ENCODE measurements around the gene SLCO4A1. TPM values are rescaled to one million over a fixed set of nuclear protein-coding genes. Genes with fewer than 3 reads are reported as not detected.

SLCO4A1 gene
- total and polyA plus RNA-seq, 2 donors (not counting 3 experiments of a cell fraction or from before 2014, with no cell fraction given): 1.4 to 4.1 TPM

DNA sequence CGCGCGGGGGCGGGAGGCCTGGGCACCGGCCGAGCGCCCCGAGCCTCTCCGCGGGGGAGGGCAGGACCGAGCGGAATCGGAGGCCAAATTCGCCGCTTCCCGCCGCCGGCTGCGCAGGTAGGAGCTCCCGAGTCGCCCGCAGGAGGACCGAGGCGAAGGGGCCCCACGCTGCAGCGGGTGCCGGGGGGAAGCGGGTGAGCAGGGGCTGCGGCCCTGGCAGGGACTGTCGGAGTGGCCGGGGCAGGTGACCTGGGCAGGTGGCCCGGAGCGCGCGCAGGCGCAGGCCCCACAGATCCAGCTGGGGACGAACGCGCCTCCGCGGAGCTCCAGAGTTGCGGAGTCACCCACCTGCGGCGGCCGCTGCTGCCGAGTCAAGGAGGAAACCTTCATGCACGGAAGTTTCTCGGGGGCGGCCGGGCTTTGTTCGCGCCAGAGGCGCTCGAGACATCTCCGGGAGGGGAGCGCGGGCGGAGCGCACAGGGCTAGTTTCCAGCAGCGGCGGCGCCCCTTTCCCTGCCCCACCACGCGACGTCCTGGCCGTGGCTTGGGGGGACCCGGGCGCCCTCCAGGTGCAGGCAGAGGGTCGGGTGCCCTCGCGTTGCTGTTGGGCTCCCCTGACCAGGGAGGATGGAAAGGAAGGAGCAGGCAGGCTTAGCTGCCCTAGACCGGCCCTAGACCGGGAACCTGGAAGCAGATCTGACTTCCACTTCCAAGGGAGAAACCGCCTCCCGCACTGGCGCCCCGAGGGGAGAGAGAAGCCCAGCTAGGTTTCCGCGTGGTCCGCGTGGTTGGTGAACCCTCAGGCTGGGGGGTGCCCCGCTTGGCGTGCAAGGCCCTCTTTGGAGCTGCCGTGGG is 590 bp downstream of the SLCO4A1 start:
- Histone ChIP-seq H2AFZ (ENCODE audit: low read depth, low read length) (peak overlapping the region; percentile 67), H3K4me2 (ENCODE audit: insufficient read depth, low read length) (peak overlapping the region; percentile 77), H3K79me2 (ENCODE audit: control insufficient read depth, insufficient read depth, low read length) (no peaks in the 10 kb centered on the region), H3K4me3 (replicated peaks in 1 of 3; ENCODE audit: insufficient read depth in 1 of 3, low read depth in 1 of 3, low read length in 3 of 3) (peak overlapping the region; percentile 40 to 61 (median 45)), H4K20me1 (replicated peaks; ENCODE audit: control insufficient read depth, extremely low read depth, insufficient read depth, low read length) (no peaks in the 10 kb centered on the region), H3K27ac (ENCODE audit: insufficient read depth, low read depth, low read length) (no peak overlapping the region), H3K36me3 (ENCODE audit: control insufficient read depth in 2 of 2, extremely low read depth in 1 of 2, insufficient read depth in 2 of 2, low read length in 2 of 2) (no peaks in the 10 kb centered on the region), H3K27me3 (ENCODE audit: control insufficient read depth in 2 of 2, insufficient read depth in 2 of 2, low read length in 2 of 2) (peaks cover 0 to 1% of the 10 kb centered on the region in 2 experiments), H3K4me1 (ENCODE audit: control insufficient read depth, extremely low read depth, insufficient read depth, low read length) (peaks cover 4% of the 10 kb centered on the region), H3K9me3 (replicated peaks; ENCODE audit: control insufficient read depth, insufficient read depth, low read length) (no peaks in the 10 kb centered on the region), H3K9me1 (replicated peaks; ENCODE audit: control insufficient read depth, extremely low read depth, insufficient read depth, low read length) (no peaks in the 10 kb centered on the region), H3K9ac (replicated peaks; ENCODE audit: extremely low read depth, insufficient read depth, low read length) (no peak overlapping the region)
- FAIRE-seq (no peak), DNase-seq (ENCODE audit: low read depth, low spot score) (peak; percentile 27)
- BruUV-seq (replicated peaks): no TSS peak
- ChIA-PET CTCF (interaction anchor here (1.1 to 2.1 kb wide), 6 partner anchors 13 to 234 kb away, joined by 3 to 10 read pairs (median 6); no protein-coding TSS in a partner anchor), POLR2A (no interaction called here)
- no peak for TF ChIP-seq POLR2A (IDR thresholded peaks at IDR 0.05; ENCODE audit: low read depth, low read length)
- no peak for TF ChIP-seq MYC (IDR thresholded peaks at IDR 0.05; ENCODE audit: low read depth, low read length)
- dilution Hi-C loops (cut with MboI; ENCODE audit: extremely low pct_ligation_motif_present, low sequenced_read_pairs) (no loop called here), intact Hi-C loops (cut with micrococcal nuclease) (loop anchor here (1.0 kb wide), 2 partner anchors 9 to 20 kb away; no protein-coding TSS in a partner anchor)

- dilution Hi-C loops (cut with MboI; ENCODE audit: extremely low pct_ligation_motif_present, low sequenced_read_pairs) (no loop called here), intact Hi-C loops (cut with micrococcal nuclease) (loop anchor here (1.0 kb wide), 2 partner anchors 9 to 20 kb away; no protein-coding TSS in a partner anchor)
- POLR2A ChIA-PET: no interaction called here
- Histone ChIP-seq H3K79me2 (ENCODE audit: control insufficient read depth, insufficient read depth, low read length) (no peaks in the 10 kb centered on the region), H3K36me3 (ENCODE audit: control insufficient read depth in 2 of 2, extremely low read depth in 1 of 2, insufficient read depth in 2 of 2, low read length in 2 of 2) (no peaks in the 10 kb centered on the region), H3K9me3 (replicated peaks; ENCODE audit: control insufficient read depth, insufficient read depth, low read length) (no peaks in the 10 kb centered on the region), H4K20me1 (replicated peaks; ENCODE audit: control insufficient read depth, extremely low read depth, insufficient read depth, low read length) (no peaks in the 10 kb centered on the region), H3K27me3 (ENCODE audit: control insufficient read depth in 2 of 2, insufficient read depth in 2 of 2, low read length in 2 of 2) (peaks cover 0 to 1% of the 10 kb centered on the region in 2 experiments), H3K9ac (replicated peaks; ENCODE audit: extremely low read depth, insufficient read depth, low read length) (no peak overlapping the region), H3K4me2 (ENCODE audit: insufficient read depth, low read length) (peak overlapping the region; percentile 77), H3K4me3 (replicated peaks in 1 of 3; ENCODE audit: insufficient read depth in 1 of 3, low read depth in 1 of 3, low read length in 3 of 3) (peak overlapping the region in 2 of 3 experiments; percentile 45 to 61), H3K27ac (ENCODE audit: insufficient read depth, low read depth, low read length) (no peak overlapping the region), H3K9me1 (replicated peaks; ENCODE audit: control insufficient read depth, extremely low read depth, insufficient read depth, low read length) (no peaks in the 10 kb centered on the region), H3K4me1 (ENCODE audit: control insufficient read depth, extremely low read depth, insufficient read depth, low read length) (peaks cover 4% of the 10 kb centered on the region), H2AFZ (ENCODE audit: low read depth, low read length) (no peak overlapping the region)
- CTCF ChIA-PET: interaction anchor here (1.4 to 2.1 kb wide), 4 partner anchors 12 to 235 kb away, joined by 3 to 10 read pairs (median 6); no protein-coding TSS in a partner anchor
- DNase-seq (ENCODE audit: low read depth, low spot score) (no peak), FAIRE-seq (no peak)
- TF ChIP-seq JUN (IDR thresholded peaks at IDR 0.05; ENCODE audit: borderline replicate concordance, insufficient read depth, insufficient read length, low read depth) (no peak), GATA2 (IDR thresholded peaks at IDR 0.05; ENCODE audit: insufficient read depth, insufficient read length, low read depth, low read length) (no peak), POLR2AphosphoS5 (IDR thresholded peaks at IDR 0.05; ENCODE audit: insufficient read depth, low read depth, low read length) (no peak), POLR2A (IDR thresholded peaks at IDR 0.05; ENCODE audit: low read depth, low read length) (no peak)
- BruUV-seq (replicated peaks): no TSS peak
Measured at GRCh38 chr20:62643521-62644043, 1.3 kb downstream of the SLCO4A1 start.
